ENCODE measurements around the gene ATP8A2. TPM values are rescaled to one million over a fixed set of nuclear protein-coding genes. Genes with fewer than 3 reads are reported as not detected.

Gene ATP8A2
- polyA plus RNA-seq, 3 donors = not detected

GRCh38 chr13:25409938-25410337, 38.2 kb downstream of the ATP8A2 start:
- Mint-ChIP-seq H3K4me3 (no peak overlapping the region), H3K4me1 (no peaks in the 10 kb centered on the region), H3K27ac (no peak overlapping the region), H3K9me3 (peaks cover 2 to 13% (median 7%) of the 10 kb centered on the region in 7 donors), H3K36me3 (no peaks in the 10 kb centered on the region), H3K27me3 (ENCODE audit: low read depth in 3 of 3) (peaks cover under 1 to 3% (median 2%) of the 10 kb centered on the region in 3 donors)
- no peak overlapping the region for H2AFZ ChIP-seq (ENCODE audit: insufficient read depth, low read depth, low read length, poor library complexity, severe bottlenecking)
- H3K27me3 ChIP-seq (ENCODE audit: control insufficient read depth in 2 of 2, insufficient read depth in 2 of 2, low read length in 2 of 2) = no peaks in the 10 kb centered on the region
- no CpG with 5 or more reads among the region's 5 CpGs for WGBS (ENCODE audit: insufficient coverage)
- H3K4me2 ChIP-seq (replicated peaks; ENCODE audit: extremely low read depth, low read length, poor library complexity, severe bottlenecking) = no peak overlapping the region
- no peaks in the 10 kb centered on the region for H3K36me3 ChIP-seq (replicated peaks in 1 of 2; ENCODE audit: control insufficient read depth in 1 of 2, insufficient read depth in 2 of 2, low read length in 2 of 2)
- DNase-seq = no peak
- no peak overlapping the region for H3K27ac ChIP-seq (ENCODE audit: low read depth in 1 of 2, low read length in 2 of 2)
- H3K4me1 ChIP-seq (ENCODE audit: control insufficient read depth in 1 of 2, insufficient read depth in 2 of 2, low read length in 2 of 2) = no peaks in the 10 kb centered on the region
- no peak for TF ChIP-seq CTCF (IDR thresholded peaks at IDR 0.05)
- no peak overlapping the region for H3K4me3 ChIP-seq (replicated peaks in 1 of 3; ENCODE audit: low read depth in 2 of 3, low read length in 3 of 3)
- H3K79me2 ChIP-seq (ENCODE audit: insufficient read depth, low read length) = no peaks in the 10 kb centered on the region
- peaks cover 0 to 3% of the 10 kb centered on the region in 2 donors for H3K9me3 ChIP-seq (replicated peaks in 1 of 2; ENCODE audit: control insufficient read depth in 1 of 2, insufficient read depth in 1 of 2, low read length in 2 of 2)
- H3K9ac ChIP-seq (ENCODE audit: insufficient read depth, low read length, poor library complexity, severe bottlenecking) = no peak overlapping the region
- intact Hi-C loops (cut with micrococcal nuclease) = no loop called here
- H4K20me1 ChIP-seq (ENCODE audit: insufficient read depth, low read length) = no peaks in the 10 kb centered on the region

- H2AFZ ChIP-seq (ENCODE audit: insufficient read depth, low read depth, low read length, poor library complexity, severe bottlenecking) = no peak overlapping the region
- H3K27me3 ChIP-seq (ENCODE audit: control insufficient read depth in 2 of 2, insufficient read depth in 2 of 2, low read length in 2 of 2) = no peaks in the 10 kb centered on the region
- no peaks in the 10 kb centered on the region for H3K36me3 Mint-ChIP-seq
- peaks cover 2 to 23% (median 10%) of the 10 kb centered on the region in 7 donors for H3K9me3 Mint-ChIP-seq
- H3K4me3 ChIP-seq (replicated peaks in 1 of 3; ENCODE audit: low read depth in 2 of 3, low read length in 3 of 3) = no peak overlapping the region
- 60% methylated on average over 1 of the region's 1 CpG for WGBS (ENCODE audit: insufficient coverage)
- intact Hi-C loops (cut with micrococcal nuclease) = no loop called here
- no peaks in the 10 kb centered on the region for H3K79me2 ChIP-seq (ENCODE audit: insufficient read depth, low read length)
- no peak overlapping the region for H3K4me3 Mint-ChIP-seq
- no peaks in the 10 kb centered on the region for H3K36me3 ChIP-seq (replicated peaks in 1 of 2; ENCODE audit: control insufficient read depth in 1 of 2, insufficient read depth in 2 of 2, low read length in 2 of 2)
- DNase-seq = no peak
- H3K4me1 Mint-ChIP-seq = no peaks in the 10 kb centered on the region
- H3K9me3 ChIP-seq (replicated peaks in 1 of 2; ENCODE audit: control insufficient read depth in 1 of 2, insufficient read depth in 1 of 2, low read length in 2 of 2) = peaks cover 0 to 3% of the 10 kb centered on the region in 2 donors
- no peaks in the 10 kb centered on the region for H4K20me1 ChIP-seq (ENCODE audit: insufficient read depth, low read length)
- no peak for TF ChIP-seq CTCF (IDR thresholded peaks at IDR 0.05)
- no peak overlapping the region for H3K27ac Mint-ChIP-seq
- H3K27me3 Mint-ChIP-seq (ENCODE audit: low read depth in 3 of 3) = peaks cover 3 to 7% (median 3%) of the 10 kb centered on the region in 3 donors
- no peak overlapping the region for H3K9ac ChIP-seq (ENCODE audit: insufficient read depth, low read length, poor library complexity, severe bottlenecking)
- H3K4me2 ChIP-seq (replicated peaks; ENCODE audit: extremely low read depth, low read length, poor library complexity, severe bottlenecking) = no peak overlapping the region
- no peaks in the 10 kb centered on the region for H3K4me1 ChIP-seq (ENCODE audit: control insufficient read depth in 1 of 2, insufficient read depth in 2 of 2, low read length in 2 of 2)
- no peak overlapping the region for H3K27ac ChIP-seq (ENCODE audit: low read depth in 1 of 2, low read length in 2 of 2)
Measured at GRCh38 chr13:25415241-25415640, 43.5 kb downstream of the ATP8A2 start.

Measured in CD14-positive monocyte (primary cell).